Measurements from ENCODE around the gene ZC3HAV1L.

GRCh38 chr7:139065323-139065722 is 29.5 kb upstream of the ZC3HAV1L start:
- no peak for TF ChIP-seq CTCF (IDR thresholded peaks at IDR 0.05)
- TF ChIP-seq REST (IDR thresholded peaks at IDR 0.05; ENCODE audit: insufficient read depth in 1 of 2, low read depth in 2 of 2, low read length in 1 of 2): no peak
- TF ChIP-seq POLR2AphosphoS5 (IDR thresholded peaks at IDR 0.05; ENCODE audit: low read depth, low read length): no peak
- TF ChIP-seq TCF7L2 (IDR thresholded peaks at IDR 0.05; ENCODE audit: low read depth, low read length): no peak
- no peak for TF ChIP-seq SIN3A (IDR thresholded peaks at IDR 0.05; ENCODE audit: borderline replicate concordance, insufficient read depth, low read depth, low read length)
